Mucosa of descending colon (tissue), 3 donors: ENCODE data around the gene VPREB1. TPM values are rescaled to one million over a fixed set of nuclear protein-coding genes. Genes with fewer than 3 reads are reported as not detected.

ENCODE experiments used
- ATAC-seq: fragments of 200-7000 bp; cut with Tn5 transposase; one replicate; pipeline ENCODE4 v1.9.1; 2020; ENCODE audit warnings: mild to moderate bottlenecking, moderate library complexity
- DNase-seq, 3 donors: peaks; one replicate each; pipeline ENCODE4 v3.0.0-alpha.2; 2020
- H3K36me3 ChIP-seq: fragments of 200-600 bp; one replicate; pipeline ENCODE4 v1.8.0; 2021; ENCODE audit warnings: low read depth, mild to moderate bottlenecking
- H3K4me1 ChIP-seq: fragments of 200-600 bp; one replicate; pipeline ENCODE4 v1.8.0; 2021; ENCODE audit warnings: low read depth, mild to moderate bottlenecking
- H3K4me3 ChIP-seq: fragments of 200-600 bp; one replicate; pipeline ENCODE4 v1.8.0; 2021; ENCODE audit warnings: mild to moderate bottlenecking
- H3K9me3 ChIP-seq: fragments of 200-600 bp; one replicate; pipeline ENCODE4 v1.8.0; 2021; ENCODE audit warnings: mild to moderate bottlenecking
- intact Hi-C, 2 donors: fragments of 100-400 bp; cut with DNase I in 1 of 2; cut with micrococcal nuclease in 1 of 2; formaldehyde crosslinking; loops; one replicate each; pipeline versions ENCODE4 v1.11.0 to v1.11.1; 2022; cut with DNase I, micrococcal nuclease
- total RNA-seq, 3 donors: library from RNA; stranded (reverse); fragmentation: NEBNext Ultra II Directional in 2 of 3; extraction: Animal tissue kit (Norgen Biotek cat#: 25700) in 2 of 3; gene quantifications; one replicate each; pipeline versions ENCODE4 v1.2.1 to v1.2.4, GENCODE V29; 2021 to 2023
- TF ChIP-seq, protein P1 (sequence below): fragments of 200-600 bp; IDR thresholded peaks from one replicate; pipeline ENCODE4 v1.8.0; 2022; ENCODE audit warnings: antibody characterized with exemption, mild to moderate bottlenecking
- donor health status: DM: no; HTN: no; CAD: no; lungs with moderate emphysema.
- donor health status: DM: no; HTN: no; CAD: no.
- donor health status: DM: no; HTN: yes; CAD: no.

VPREB1 gene
- total RNA-seq, 3 donors from 2014 or later, result not detected

DNA sequence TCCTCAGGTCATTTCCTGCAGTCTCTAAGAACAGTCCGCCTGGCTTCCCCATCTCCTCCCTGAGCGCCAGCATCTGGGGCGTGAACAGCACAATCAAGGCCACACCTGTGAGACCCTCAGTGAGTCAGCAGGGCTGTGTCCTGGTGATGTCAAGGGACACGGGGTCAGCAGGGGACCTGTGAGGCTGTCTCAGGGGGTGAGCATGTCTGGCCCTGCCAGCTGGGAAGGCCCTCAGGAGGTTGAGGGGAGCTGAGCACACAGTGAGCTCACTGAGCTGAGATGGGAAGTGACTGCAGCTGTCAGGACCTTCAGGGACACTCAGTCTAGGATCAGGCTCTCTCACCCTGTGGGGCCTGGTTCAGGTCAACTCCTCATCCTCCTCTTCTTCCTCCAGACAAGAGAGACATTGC lies 46.6 kb upstream of the VPREB1 start:
- intact Hi-C loops, result no loop called here
- H3K4me1 ChIP-seq, result no peaks in the 10 kb centered on the region

DNA sequence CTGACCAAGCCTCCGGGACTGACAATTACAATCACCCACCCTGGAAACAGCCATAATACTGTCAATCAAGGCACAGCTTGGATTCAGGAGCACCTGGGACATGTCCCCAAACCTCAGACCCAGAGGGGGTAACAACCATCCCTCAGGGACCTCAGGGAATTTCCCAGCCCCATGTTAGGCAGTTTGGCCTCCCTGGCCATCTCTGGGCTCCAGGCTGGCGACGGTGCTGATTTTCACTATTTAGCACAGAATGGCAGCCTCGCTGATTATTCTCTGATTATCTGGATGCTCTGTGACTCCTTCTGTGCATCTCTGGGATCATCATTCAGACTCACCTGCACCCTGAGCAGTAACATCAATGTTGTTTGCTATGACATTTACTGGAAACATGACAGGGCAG lies 45.8 kb upstream of the VPREB1 start:
- Histone ChIP-seq H3K4me1 (no peaks in the 10 kb centered on the region), H3K4me3 (no peak overlapping the region), H3K9me3 (no peaks in the 10 kb centered on the region), H3K36me3 (no peaks in the 10 kb centered on the region)
- intact Hi-C loops, result no loop called here
- DNase-seq, result no peak
- no peak for ATAC-seq
- TF ChIP-seq, protein P1, sequence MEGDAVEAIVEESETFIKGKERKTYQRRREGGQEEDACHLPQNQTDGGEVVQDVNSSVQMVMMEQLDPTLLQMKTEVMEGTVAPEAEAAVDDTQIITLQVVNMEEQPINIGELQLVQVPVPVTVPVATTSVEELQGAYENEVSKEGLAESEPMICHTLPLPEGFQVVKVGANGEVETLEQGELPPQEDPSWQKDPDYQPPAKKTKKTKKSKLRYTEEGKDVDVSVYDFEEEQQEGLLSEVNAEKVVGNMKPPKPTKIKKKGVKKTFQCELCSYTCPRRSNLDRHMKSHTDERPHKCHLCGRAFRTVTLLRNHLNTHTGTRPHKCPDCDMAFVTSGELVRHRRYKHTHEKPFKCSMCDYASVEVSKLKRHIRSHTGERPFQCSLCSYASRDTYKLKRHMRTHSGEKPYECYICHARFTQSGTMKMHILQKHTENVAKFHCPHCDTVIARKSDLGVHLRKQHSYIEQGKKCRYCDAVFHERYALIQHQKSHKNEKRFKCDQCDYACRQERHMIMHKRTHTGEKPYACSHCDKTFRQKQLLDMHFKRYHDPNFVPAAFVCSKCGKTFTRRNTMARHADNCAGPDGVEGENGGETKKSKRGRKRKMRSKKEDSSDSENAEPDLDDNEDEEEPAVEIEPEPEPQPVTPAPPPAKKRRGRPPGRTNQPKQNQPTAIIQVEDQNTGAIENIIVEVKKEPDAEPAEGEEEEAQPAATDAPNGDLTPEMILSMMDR, result no peak

More for the DNA sequence above, 46.6 kb upstream of the VPREB1 start:
- TF ChIP-seq, protein P1, result no peak
- no peaks in the 10 kb centered on the region for H3K9me3 ChIP-seq
- H3K4me3 ChIP-seq, result no peak overlapping the region
- DNase-seq (no peak), ATAC-seq (no peak)
- no peaks in the 10 kb centered on the region for H3K36me3 ChIP-seq

DNA sequence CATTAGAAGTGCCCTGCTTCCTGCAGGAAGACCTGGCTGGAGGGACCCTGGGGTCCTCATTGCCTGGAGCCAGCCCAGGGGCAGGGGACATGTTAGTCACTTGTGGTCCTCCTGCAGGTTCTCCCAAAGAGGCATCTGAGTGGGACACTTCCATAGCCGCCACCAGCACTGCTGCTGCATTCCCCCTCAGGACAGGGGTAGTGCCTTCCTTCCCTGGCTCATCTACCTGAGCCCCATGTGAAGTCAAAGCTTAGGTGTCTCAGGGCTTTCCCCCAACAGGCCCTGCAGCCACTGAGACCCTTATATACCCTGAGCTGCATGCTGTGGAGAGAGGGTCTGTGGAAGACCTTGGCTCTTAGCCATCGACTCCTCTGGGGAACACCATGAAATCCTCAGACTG lies 45.0 kb upstream of the VPREB1 start:
- DNase-seq (no peak), ATAC-seq (no peak)
- TF ChIP-seq, protein P1, result no peak
- no peaks in the 10 kb centered on the region for H3K4me1 ChIP-seq
- intact Hi-C loops, result no loop called here
- no peak overlapping the region for H3K4me3 ChIP-seq
- no peaks in the 10 kb centered on the region for H3K9me3 ChIP-seq
- H3K36me3 ChIP-seq, result no peaks in the 10 kb centered on the region

DNA sequence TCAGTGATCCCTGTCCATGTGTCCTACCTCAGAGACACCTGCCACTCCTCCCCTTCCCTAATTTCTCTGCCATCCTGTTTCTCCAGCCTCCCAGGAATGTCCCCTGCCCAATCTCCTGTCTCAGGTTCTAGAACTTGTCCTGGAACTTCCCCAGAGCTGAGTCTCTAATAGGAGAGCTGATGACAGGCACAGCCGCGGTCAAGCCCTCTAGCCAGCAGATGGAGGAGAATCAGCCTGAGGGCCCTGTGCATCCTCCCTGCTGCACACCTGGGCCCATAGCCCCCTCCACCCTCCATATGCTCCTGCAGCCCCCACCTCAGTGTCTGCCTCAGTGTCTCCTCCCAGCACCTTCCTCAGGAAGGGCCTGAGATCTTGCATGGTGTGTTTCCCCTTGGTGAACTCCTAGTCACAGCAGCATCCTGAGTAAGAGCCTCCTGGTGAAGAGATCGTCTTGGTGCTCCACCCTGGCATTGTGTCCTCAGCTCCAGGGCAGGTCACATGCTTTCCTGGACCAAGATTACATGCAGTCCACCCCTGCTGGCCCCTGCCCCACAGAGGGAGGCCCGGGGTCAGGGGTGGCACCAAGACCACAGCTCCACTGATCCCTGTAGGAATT lies 43.9 kb upstream of the VPREB1 start:
- H3K36me3 ChIP-seq, result no peaks in the 10 kb centered on the region
- no peaks in the 10 kb centered on the region for H3K9me3 ChIP-seq
- H3K4me3 ChIP-seq, result no peak overlapping the region
- DNase-seq, result no peak
- H3K4me1 ChIP-seq, result no peaks in the 10 kb centered on the region
- TF ChIP-seq, protein P1, result no peak
- ATAC-seq, result no peak
- intact Hi-C loops, result no loop called here

DNA sequence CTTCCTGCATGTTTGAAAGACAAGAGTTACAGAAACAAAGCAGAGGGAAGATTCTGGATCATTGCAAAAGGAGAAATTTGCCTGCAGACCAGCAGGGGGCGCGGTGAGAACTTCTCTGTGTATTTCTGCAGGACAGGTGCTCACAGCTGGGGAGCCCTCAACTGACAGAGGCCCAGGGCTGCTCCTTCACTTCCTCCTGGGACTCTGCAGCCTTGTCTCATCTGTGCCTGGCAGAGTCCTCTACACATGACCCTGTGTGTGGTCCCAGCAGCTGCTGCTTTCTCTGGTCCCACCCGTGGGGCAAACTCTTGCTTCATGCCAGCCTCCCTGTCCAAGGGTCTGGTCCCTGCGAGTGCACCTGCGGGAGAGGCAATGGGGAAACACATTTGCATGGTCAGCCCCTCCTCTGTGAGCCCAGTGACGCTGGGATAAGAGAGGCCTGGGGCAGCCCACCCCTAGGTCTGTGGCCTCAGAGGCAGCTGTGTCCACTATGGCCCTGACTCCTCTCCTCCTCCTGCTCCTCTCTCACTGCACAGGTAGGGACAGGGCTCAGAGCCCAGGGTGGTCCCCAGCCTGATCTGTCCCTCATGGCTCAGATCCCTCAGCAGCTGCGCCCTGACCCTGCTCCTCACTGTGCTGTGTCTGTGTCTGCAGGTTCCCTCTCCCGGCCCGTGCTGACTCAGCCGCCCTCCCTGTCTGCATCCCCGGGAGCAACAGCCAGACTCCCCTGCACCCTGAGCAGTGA lies 43.2 kb upstream of the VPREB1 start:
- ATAC-seq (peak; percentile 83), DNase-seq (peak in 2 of 3 donors; percentile 16 to 74)
- TF ChIP-seq, protein P1, result peak; percentile 67
- no peaks in the 10 kb centered on the region for H3K9me3 ChIP-seq
- no peak overlapping the region for H3K4me3 ChIP-seq
- intact Hi-C loops, result no loop called here
- no peaks in the 10 kb centered on the region for H3K4me1 ChIP-seq
- no peaks in the 10 kb centered on the region for H3K36me3 ChIP-seq
